ENCODE results near the gene PNMT.

The PNMT gene

DNA sequence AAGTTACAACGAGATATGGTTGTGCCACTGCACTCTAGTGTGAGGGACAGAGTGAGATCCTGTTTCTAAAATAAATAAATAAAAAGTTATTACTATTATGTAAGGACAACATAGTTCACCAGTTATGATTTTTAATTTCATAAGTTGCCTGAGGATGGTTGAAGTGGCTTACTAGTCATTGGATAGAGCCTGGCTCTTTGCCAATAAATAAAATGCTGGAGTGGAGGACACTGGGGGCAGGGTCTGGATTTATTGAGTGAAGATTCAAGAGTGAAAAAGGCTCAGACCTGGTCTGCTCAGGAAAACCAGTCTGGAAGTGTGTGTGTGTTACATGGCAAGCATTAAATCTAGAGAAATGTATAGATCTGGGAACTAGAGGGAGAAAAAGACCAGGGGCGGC, 29.2 kb upstream of the PNMT start:
- H3K36me3 ChIP-seq (ENCODE audit: control insufficient read depth in 2 of 2, insufficient read depth in 1 of 2, low read length in 2 of 2): no peaks in the 10 kb centered on the region
- no peak overlapping the region for H3K4me3 ChIP-seq (ENCODE audit: low read depth, low read length)
- TF ChIP-seq, protein P1, sequence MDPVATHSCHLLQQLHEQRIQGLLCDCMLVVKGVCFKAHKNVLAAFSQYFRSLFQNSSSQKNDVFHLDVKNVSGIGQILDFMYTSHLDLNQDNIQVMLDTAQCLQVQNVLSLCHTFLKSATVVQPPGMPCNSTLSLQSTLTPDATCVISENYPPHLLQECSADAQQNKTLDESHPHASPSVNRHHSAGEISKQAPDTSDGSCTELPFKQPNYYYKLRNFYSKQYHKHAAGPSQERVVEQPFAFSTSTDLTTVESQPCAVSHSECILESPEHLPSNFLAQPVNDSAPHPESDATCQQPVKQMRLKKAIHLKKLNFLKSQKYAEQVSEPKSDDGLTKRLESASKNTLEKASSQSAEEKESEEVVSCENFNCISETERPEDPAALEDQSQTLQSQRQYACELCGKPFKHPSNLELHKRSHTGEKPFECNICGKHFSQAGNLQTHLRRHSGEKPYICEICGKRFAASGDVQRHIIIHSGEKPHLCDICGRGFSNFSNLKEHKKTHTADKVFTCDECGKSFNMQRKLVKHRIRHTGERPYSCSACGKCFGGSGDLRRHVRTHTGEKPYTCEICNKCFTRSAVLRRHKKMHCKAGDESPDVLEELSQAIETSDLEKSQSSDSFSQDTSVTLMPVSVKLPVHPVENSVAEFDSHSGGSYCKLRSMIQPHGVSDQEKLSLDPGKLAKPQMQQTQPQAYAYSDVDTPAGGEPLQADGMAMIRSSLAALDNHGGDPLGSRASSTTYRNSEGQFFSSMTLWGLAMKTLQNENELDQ (tag by site-specific recombination; IDR thresholded peaks at IDR 0.05; ENCODE audit: low read depth): no peak
- 0 out of 2 replicates have a peak, but pooled peaks have one; percentile 51 for TF ChIP-seq ZNF184 (tag by site-specific recombination; IDR thresholded peaks at IDR 0.05)
- no peak overlapping the region for H3K27ac ChIP-seq (ENCODE audit: extremely low read depth, low read depth, low read length)
- H3K4me1 ChIP-seq (ENCODE audit: control insufficient read depth, insufficient read depth, low read length): peaks cover 23% of the 10 kb centered on the region
- H3K9me3 ChIP-seq (ENCODE audit: control insufficient read depth, insufficient read depth, low read depth, low read length): no peaks in the 10 kb centered on the region
- ChIA-PET CTCF (interaction anchor here (0.9 to 14.6 kb wide), 5 partner anchors 13 to 115 kb away, joined by 3 to 311 read pairs (median 5); partner anchors contain the start of gene PNMT), POLR2A (interaction anchor here (0.5 to 1.9 kb wide), 4 partner anchors 15 to 188 kb away, joined by 3 to 9 read pairs (median 3); partner anchors contain the start of genes ERBB2, MED1 and MIEN1)

DNA sequence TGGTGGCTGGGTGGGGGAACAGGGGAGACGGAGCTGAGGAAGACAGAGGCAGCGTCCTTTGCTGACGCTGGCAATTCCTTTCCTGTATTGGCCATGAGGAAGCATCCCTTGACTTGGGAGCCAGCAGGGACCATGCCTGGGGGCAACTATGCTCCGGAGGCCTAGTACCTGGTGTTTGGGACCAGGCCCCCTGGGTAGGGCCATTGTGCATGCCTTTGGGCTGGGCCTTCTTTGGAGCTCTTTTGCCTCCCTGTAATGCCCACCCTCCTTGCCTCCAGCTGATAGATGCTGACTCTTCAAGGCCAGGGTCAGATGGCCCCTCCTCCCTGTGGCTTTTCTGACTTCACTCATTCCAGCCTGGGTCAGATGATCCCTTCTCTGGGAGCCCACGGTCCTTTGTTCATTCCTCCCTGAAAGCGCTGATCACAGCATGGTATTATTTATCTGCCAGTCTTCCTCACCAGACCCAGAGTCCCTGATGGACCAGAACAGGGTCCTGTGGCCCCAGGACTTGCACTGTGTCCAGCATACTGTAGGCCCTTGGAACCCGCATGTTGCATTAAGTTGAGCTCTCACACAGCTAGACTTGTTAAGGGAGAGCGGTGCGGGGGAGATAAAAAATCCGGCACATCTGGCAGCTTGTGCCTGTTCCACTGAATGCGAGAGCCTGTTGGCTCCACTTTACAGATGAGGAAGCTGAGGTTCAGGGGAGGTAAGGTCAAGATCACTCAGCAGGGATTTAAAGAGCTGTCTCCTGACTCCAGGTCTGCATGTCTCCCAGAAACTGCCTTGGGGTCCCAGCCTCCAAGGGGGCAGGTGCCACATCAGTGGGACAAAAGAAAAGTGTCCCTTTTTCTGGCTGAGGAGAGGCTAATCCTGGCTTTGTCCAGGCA, 28.4 kb upstream of the PNMT start:
- Histone ChIP-seq H3K4me3 (ENCODE audit: low read depth, low read length) (no peak overlapping the region), H3K27ac (ENCODE audit: extremely low read depth, low read depth, low read length) (no peak overlapping the region), H3K9me3 (ENCODE audit: control insufficient read depth, insufficient read depth, low read depth, low read length) (no peaks in the 10 kb centered on the region), H3K36me3 (ENCODE audit: control insufficient read depth in 2 of 2, insufficient read depth in 1 of 2, low read length in 2 of 2) (no peaks in the 10 kb centered on the region), H3K4me1 (ENCODE audit: control insufficient read depth, insufficient read depth, low read length) (peaks cover 28% of the 10 kb centered on the region)
- TF ChIP-seq ZNF146 (tag by site-specific recombination; IDR thresholded peaks at IDR 0.05) (no peak), FEZF1 (tag by site-specific recombination; IDR thresholded peaks at IDR 0.05) (no peak), ZIC2 (tag by site-specific recombination; IDR thresholded peaks at IDR 0.05) (peak; percentile 67), ZNF433 (tag by site-specific recombination; IDR thresholded peaks at IDR 0.05; ENCODE audit: low read depth) (no peak), ZNF133 (tag by site-specific recombination; IDR thresholded peaks at IDR 0.05) (no peak), GLIS2 (tag by site-specific recombination; IDR thresholded peaks at IDR 0.05) (0 out of 2 replicates have a peak, but pooled peaks have one; percentile 22), IKZF3 (tag by site-specific recombination; IDR thresholded peaks at IDR 0.05) (no peak)
- TF ChIP-seq, protein P2, sequence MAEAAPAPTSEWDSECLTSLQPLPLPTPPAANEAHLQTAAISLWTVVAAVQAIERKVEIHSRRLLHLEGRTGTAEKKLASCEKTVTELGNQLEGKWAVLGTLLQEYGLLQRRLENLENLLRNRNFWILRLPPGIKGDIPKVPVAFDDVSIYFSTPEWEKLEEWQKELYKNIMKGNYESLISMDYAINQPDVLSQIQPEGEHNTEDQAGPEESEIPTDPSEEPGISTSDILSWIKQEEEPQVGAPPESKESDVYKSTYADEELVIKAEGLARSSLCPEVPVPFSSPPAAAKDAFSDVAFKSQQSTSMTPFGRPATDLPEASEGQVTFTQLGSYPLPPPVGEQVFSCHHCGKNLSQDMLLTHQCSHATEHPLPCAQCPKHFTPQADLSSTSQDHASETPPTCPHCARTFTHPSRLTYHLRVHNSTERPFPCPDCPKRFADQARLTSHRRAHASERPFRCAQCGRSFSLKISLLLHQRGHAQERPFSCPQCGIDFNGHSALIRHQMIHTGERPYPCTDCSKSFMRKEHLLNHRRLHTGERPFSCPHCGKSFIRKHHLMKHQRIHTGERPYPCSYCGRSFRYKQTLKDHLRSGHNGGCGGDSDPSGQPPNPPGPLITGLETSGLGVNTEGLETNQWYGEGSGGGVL (tag by site-specific recombination; IDR thresholded peaks at IDR 0.05): 0 out of 2 replicates have a peak, but pooled peaks have one; percentile 6
- POLR2A ChIA-PET: interaction anchor here (0.5 to 1.9 kb wide), 5 partner anchors 11 to 97 kb away, joined by 3 to 9 read pairs (median 3); partner anchors contain the start of genes ERBB2 and MIEN1
- CTCF ChIA-PET: interaction anchor here (0.8 to 14.6 kb wide), 6 partner anchors 12 to 114 kb away, joined by 3 to 311 read pairs (median 4); partner anchors contain the start of gene PNMT

DNA sequence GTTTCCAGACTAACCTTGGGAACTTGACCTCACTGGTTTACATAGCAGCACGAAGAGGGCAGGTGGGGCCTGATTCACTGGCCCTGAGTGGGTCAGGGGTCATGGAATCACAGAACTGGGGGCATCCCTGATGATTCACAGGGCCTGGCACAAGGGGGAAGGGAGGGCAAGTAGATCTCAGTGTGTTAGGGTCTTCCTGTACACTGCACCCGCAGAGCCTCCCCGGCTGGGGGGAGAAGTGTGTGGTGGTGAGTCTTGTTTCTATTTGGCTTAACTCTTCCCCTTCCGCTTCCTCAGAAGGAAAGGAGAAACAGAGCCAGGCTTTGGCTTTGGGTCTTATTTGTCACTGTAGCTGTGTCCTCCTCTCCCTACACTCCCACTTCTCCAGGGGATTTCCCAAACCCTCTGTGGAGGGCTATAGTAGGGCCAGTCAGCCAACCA, 27.6 kb upstream of the PNMT start:
- no peaks in the 10 kb centered on the region for H3K9me3 ChIP-seq (ENCODE audit: control insufficient read depth, insufficient read depth, low read depth, low read length)
- POLR2A ChIA-PET: interaction anchor here (1.6 kb wide), 1 partner anchor 10 kb away, joined by 3 read pairs; no protein-coding TSS in a partner anchor
- TF ChIP-seq ZNF571 (tag by site-specific recombination; IDR thresholded peaks at IDR 0.05) (no peak), ZBTB7A (tag by site-specific recombination; IDR thresholded peaks at IDR 0.05; ENCODE audit: low read depth) (no peak), ZNF544 (tag by site-specific recombination; IDR thresholded peaks at IDR 0.05) (no peak), ZNF354C (tag by site-specific recombination; IDR thresholded peaks at IDR 0.05; ENCODE audit: borderline replicate concordance, low read depth) (no peak), ZNF335 (tag by site-specific recombination; conservative IDR thresholded peaks at IDR 0.05) (no peak), ZSCAN30 (tag by site-specific recombination; IDR thresholded peaks at IDR 0.05) (no peak), ZNF785 (tag by site-specific recombination; IDR thresholded peaks at IDR 0.05) (no peak), ZNF555 (tag by site-specific recombination; conservative IDR thresholded peaks at IDR 0.05) (no peak), RBAK (tag by site-specific recombination; IDR thresholded peaks at IDR 0.05) (no peak), GFI1B (tag by site-specific recombination; IDR thresholded peaks at IDR 0.05) (no peak), ZNF660 (tag by site-specific recombination; IDR thresholded peaks at IDR 0.05) (no peak), ZNF114 (tag by site-specific recombination; IDR thresholded peaks at IDR 0.05) (no peak)
- TF ChIP-seq, protein P3, sequence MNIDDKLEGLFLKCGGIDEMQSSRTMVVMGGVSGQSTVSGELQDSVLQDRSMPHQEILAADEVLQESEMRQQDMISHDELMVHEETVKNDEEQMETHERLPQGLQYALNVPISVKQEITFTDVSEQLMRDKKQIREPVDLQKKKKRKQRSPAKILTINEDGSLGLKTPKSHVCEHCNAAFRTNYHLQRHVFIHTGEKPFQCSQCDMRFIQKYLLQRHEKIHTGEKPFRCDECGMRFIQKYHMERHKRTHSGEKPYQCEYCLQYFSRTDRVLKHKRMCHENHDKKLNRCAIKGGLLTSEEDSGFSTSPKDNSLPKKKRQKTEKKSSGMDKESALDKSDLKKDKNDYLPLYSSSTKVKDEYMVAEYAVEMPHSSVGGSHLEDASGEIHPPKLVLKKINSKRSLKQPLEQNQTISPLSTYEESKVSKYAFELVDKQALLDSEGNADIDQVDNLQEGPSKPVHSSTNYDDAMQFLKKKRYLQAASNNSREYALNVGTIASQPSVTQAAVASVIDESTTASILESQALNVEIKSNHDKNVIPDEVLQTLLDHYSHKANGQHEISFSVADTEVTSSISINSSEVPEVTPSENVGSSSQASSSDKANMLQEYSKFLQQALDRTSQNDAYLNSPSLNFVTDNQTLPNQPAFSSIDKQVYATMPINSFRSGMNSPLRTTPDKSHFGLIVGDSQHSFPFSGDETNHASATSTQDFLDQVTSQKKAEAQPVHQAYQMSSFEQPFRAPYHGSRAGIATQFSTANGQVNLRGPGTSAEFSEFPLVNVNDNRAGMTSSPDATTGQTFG (tag by site-specific recombination; IDR thresholded peaks at IDR 0.05; ENCODE audit: borderline replicate concordance): no peak
- H3K4me3 ChIP-seq (ENCODE audit: low read depth, low read length): no peak overlapping the region
- no peaks in the 10 kb centered on the region for H3K36me3 ChIP-seq (ENCODE audit: control insufficient read depth in 2 of 2, insufficient read depth in 1 of 2, low read length in 2 of 2)
- CTCF ChIA-PET: interaction anchor here (9.2 to 14.6 kb wide), 2 partner anchors 12 to 19 kb away, joined by 126 to 311 read pairs; no protein-coding TSS in a partner anchor
- H3K4me1 ChIP-seq (ENCODE audit: control insufficient read depth, insufficient read depth, low read length): peaks cover 30% of the 10 kb centered on the region
- no peak overlapping the region for H3K27ac ChIP-seq (ENCODE audit: extremely low read depth, low read depth, low read length)
